H1 (cell line): ENCODE measurements around the gene TSC1.

Experiments used
- CHD2 ChIP-seq: IDR thresholded peaks from 2 replicates; pipeline ENCODE4 v1.6.1; 2012; ENCODE audit warnings: low read length, improper control_type of control experiment
- CREB1 ChIP-seq: IDR thresholded peaks from 2 replicates; pipeline ENCODE4 v1.6.1; 2012; ENCODE audit warnings: inconsistent platforms
- EZH2 ChIP-seq: fragments of 200-600 bp; sonication (generic); IDR thresholded peaks from 2 replicates; pipeline ENCODE4 v1.7.1; 2012; ENCODE audit warnings: low read depth, mild to moderate bottlenecking, moderate library complexity, low read length, inconsistent platforms; ENCODE audit not compliant: severe bottlenecking
- POLR2A ChIP-seq, 2 experiments: IDR thresholded peaks; 1 replicate in 1 of 2; 2 replicates in 1 of 2; pipeline ENCODE4 v1.6.1; 2011; ENCODE audit warnings: low read depth in 2 of 2, low read length in 2 of 2, mild to moderate bottlenecking in 2 of 2; ENCODE audit errors: control extremely low read depth in 1 of 2
- POLR2AphosphoS5 ChIP-seq: IDR thresholded peaks from 2 replicates; pipeline ENCODE4 v1.6.1; 2011; ENCODE audit warnings: low read depth, low read length
- RFX5 ChIP-seq: IDR thresholded peaks from 2 replicates; pipeline ENCODE4 v1.6.1; 2011; ENCODE audit warnings: low read depth, low read length, improper control_type of control experiment, borderline replicate concordance
- SAP30 ChIP-seq: fragments of 300-600 bp; sonication (generic); IDR thresholded peaks from 2 replicates; pipeline ENCODE4 v1.7.1; 2012; ENCODE audit warnings: low read length, moderate library complexity, mild to moderate bottlenecking, inconsistent platforms; ENCODE audit not compliant: insufficient read depth, insufficient replicate concordance
- TBP ChIP-seq: IDR thresholded peaks from 2 replicates; pipeline ENCODE4 v1.6.1; 2011; ENCODE audit warnings: low read depth, low read length, improper control_type of control experiment
- TF ChIP-seq, protein P1 (sequence below), 3 experiments: IDR thresholded peaks; 1 replicate in 2 of 3; 2 replicates in 1 of 3; pipeline versions ENCODE4 v1.5.1 to v1.6.1; 2011; ENCODE audit warnings: low read length in 3 of 3, mild to moderate bottlenecking in 3 of 3, inconsistent platforms in 2 of 3, low read depth in 1 of 3, moderate library complexity in 1 of 3; ENCODE audit not compliant: insufficient read depth in 1 of 3; ENCODE audit errors: control extremely low read depth in 1 of 3

- TF ChIP-seq TBP (no peak), POLR2AphosphoS5 (no peak), RFX5 (no peak), SAP30 (no peak), EZH2 (no peak), CHD2 (no peak), POLR2A (IDR thresholded peaks at IDR 0.05; ENCODE audit: control extremely low read depth in 1 of 2, low read depth in 2 of 2, low read length in 2 of 2) (no peak), CREB1 (no peak)
- TF ChIP-seq, protein P1, sequence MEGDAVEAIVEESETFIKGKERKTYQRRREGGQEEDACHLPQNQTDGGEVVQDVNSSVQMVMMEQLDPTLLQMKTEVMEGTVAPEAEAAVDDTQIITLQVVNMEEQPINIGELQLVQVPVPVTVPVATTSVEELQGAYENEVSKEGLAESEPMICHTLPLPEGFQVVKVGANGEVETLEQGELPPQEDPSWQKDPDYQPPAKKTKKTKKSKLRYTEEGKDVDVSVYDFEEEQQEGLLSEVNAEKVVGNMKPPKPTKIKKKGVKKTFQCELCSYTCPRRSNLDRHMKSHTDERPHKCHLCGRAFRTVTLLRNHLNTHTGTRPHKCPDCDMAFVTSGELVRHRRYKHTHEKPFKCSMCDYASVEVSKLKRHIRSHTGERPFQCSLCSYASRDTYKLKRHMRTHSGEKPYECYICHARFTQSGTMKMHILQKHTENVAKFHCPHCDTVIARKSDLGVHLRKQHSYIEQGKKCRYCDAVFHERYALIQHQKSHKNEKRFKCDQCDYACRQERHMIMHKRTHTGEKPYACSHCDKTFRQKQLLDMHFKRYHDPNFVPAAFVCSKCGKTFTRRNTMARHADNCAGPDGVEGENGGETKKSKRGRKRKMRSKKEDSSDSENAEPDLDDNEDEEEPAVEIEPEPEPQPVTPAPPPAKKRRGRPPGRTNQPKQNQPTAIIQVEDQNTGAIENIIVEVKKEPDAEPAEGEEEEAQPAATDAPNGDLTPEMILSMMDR (IDR thresholded peaks at IDR 0.05; ENCODE audit: control extremely low read depth in 1 of 3, insufficient read depth in 1 of 3, low read depth in 1 of 3, low read length in 3 of 3) = no peak
Measured at GRCh38 chr9:132991351-132992300, 47.2 kb upstream of the TSC1 start.
